Measurements from ENCODE around the gene OR51Q1. TPM values are rescaled to one million over a fixed set of nuclear protein-coding genes. Genes with fewer than 3 reads are reported as not detected.

The OR51Q1 gene
- total RNA-seq, 1 donor from 2014 or later, result not detected

DNA sequence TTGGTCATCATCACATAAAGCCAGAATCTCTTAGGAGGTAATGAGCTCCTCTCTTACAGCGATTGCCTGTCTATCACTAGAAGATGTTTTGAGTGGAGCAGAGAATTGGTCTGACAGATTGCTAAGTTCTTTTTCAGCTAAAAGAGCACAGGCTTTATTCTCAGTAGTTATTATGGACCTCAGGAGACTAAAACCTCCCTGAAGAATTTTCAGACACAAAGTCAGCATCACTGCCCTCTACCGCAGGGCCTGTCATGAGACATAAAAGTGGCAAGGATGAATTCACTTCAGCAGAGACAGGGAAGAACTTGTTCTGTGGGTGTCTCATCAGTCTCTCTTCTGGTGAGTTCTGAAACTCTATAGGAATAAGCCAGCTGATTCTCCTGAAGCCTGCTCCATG lies 27.1 kb downstream of the OR51Q1 start, which contains the start of gene OR51I2:
Gene OR51I2 (plus strand): TSS at position 301 of the 400 bp plus-strand sequence. CDS start 4,166 bp downstream, outside the sequence.
- Histone ChIP-seq H3K4me3 (ENCODE audit: low read depth, low read length) (no peak within 1 kb of the TSS), H3K27me3 (ENCODE audit: control insufficient read depth, insufficient read depth, low read length) (no peaks in the 10 kb centered on the region), H3K36me3 (ENCODE audit: control insufficient read depth, insufficient read depth, low read length) (no peaks in the 10 kb centered on the region)
- TF ChIP-seq, protein P1, sequence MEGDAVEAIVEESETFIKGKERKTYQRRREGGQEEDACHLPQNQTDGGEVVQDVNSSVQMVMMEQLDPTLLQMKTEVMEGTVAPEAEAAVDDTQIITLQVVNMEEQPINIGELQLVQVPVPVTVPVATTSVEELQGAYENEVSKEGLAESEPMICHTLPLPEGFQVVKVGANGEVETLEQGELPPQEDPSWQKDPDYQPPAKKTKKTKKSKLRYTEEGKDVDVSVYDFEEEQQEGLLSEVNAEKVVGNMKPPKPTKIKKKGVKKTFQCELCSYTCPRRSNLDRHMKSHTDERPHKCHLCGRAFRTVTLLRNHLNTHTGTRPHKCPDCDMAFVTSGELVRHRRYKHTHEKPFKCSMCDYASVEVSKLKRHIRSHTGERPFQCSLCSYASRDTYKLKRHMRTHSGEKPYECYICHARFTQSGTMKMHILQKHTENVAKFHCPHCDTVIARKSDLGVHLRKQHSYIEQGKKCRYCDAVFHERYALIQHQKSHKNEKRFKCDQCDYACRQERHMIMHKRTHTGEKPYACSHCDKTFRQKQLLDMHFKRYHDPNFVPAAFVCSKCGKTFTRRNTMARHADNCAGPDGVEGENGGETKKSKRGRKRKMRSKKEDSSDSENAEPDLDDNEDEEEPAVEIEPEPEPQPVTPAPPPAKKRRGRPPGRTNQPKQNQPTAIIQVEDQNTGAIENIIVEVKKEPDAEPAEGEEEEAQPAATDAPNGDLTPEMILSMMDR (IDR thresholded peaks at IDR 0.05; ENCODE audit: insufficient read depth, low read length, poor library complexity, severe bottlenecking), result no peak
- no peak for DNase-seq (ENCODE audit: low read depth)

DNA sequence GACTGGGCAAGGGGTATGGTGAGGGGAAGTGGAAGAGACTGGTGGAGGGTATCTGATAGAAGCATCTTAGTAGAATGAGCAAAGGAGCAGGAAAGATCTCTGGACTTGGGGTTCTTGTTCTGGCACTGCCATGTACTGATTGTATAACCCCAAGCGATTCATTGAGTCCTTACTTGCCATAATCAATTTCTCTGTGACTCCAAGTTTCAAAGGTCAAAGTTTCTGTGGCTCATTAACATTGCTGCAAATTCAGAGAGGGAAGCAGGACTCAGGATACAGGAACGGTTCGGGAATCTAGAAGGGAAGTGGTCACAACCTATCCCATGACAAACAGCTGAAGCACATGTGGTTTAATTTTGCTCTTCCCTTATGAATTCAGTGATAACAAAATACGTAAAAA lies 27.5 kb downstream of the OR51Q1 start:
- H3K4me3 ChIP-seq (ENCODE audit: low read depth, low read length), result no peak overlapping the region
- TF ChIP-seq, protein P1 (IDR thresholded peaks at IDR 0.05; ENCODE audit: insufficient read depth, low read length, poor library complexity, severe bottlenecking), result no peak
- no peak for DNase-seq (ENCODE audit: low read depth)
- H3K27me3 ChIP-seq (ENCODE audit: control insufficient read depth, insufficient read depth, low read length), result no peaks in the 10 kb centered on the region
- H3K36me3 ChIP-seq (ENCODE audit: control insufficient read depth, insufficient read depth, low read length), result no peaks in the 10 kb centered on the region

DNA sequence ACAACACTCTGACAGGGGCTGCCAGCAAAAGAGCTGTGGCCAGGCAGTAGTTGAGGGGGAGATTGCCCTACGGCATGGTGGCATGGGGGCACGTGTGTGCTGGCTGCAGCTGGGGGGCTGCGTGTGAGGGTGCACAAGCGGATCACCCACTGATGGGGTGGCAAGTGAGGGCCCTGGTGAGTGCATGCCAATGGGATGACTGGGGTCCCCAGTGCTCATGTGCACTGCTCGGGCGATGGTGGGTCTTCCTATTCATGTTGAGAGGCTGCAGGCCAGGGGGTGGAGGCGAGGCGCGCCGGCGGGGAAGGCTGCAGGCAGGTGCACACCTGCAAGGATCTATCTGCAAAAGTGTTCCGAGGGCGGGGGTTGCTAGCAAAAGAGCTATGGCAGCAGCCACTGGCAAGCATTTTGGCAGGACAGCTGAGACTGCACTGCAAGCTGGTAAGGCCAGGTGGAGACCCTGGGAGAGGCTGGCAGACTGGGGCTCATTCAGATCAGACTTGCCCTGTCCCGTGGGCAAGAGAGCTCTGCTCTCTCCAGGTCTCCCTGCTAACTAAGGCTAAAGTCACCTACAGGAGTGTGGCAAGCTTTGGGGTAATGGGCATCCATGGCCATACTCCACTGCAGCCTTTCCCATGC lies 39.2 kb downstream of the OR51Q1 start:
- TF ChIP-seq, protein P1 (IDR thresholded peaks at IDR 0.05; ENCODE audit: insufficient read depth, low read length, poor library complexity, severe bottlenecking), result no peak
- Histone ChIP-seq H3K36me3 (ENCODE audit: control insufficient read depth, insufficient read depth, low read length) (no peaks in the 10 kb centered on the region), H3K4me3 (ENCODE audit: low read depth, low read length) (no peak overlapping the region), H3K27me3 (ENCODE audit: control insufficient read depth, insufficient read depth, low read length) (no peaks in the 10 kb centered on the region)
- no peak for DNase-seq (ENCODE audit: low read depth)

DNA sequence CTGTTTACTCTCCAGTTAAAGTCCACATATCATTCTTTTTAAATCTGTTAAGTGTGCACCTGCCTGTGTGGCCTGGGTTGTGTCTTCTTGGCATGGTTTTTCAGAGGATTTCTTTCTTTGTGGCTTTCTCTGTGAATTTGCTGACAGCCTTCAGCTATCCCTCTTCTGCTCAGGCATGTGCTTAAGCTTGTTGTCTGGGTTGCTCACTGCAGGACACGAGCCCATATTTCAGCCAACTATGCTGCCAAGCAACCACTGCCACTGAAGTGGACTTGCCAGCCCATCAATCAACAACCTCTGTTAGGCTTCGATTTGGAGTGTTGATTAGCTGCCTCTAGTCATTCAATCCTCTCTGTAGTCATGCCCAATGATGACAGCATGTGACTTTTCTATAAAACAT lies 45.6 kb downstream of the OR51Q1 start:
- Histone ChIP-seq H3K27me3 (ENCODE audit: control insufficient read depth, insufficient read depth, low read length) (no peaks in the 10 kb centered on the region), H3K4me3 (ENCODE audit: low read depth, low read length) (no peak overlapping the region), H3K36me3 (ENCODE audit: control insufficient read depth, insufficient read depth, low read length) (no peaks in the 10 kb centered on the region)
- TF ChIP-seq, protein P1 (IDR thresholded peaks at IDR 0.05; ENCODE audit: insufficient read depth, low read length, poor library complexity, severe bottlenecking), result no peak
- DNase-seq (ENCODE audit: low read depth), result no peak

Other genes with a start within 250 kb of the OR51Q1 start
- not detected in 2 replicates for gene OR51V1, start 221.4 kb upstream of the OR51Q1 start, total RNA-seq
- gene HBB, start 195.0 kb upstream of the OR51Q1 start, total RNA-seq, result not detected in 2 replicates
- not detected in 2 replicates for gene HBD, start 187.6 kb upstream of the OR51Q1 start, total RNA-seq
- not detected in 2 replicates for gene HBG1, start 172.3 kb upstream of the OR51Q1 start, total RNA-seq
- not detected in 2 replicates for gene HBG2, start 167.3 kb upstream of the OR51Q1 start, total RNA-seq
- not detected in 2 replicates for gene HBE1, start 152.2 kb upstream of the OR51Q1 start, total RNA-seq
- gene OR51B4, start 120.2 kb upstream of the OR51Q1 start, total RNA-seq, result not detected in 2 replicates
- gene OR51B2, start 97.8 kb upstream of the OR51Q1 start, total RNA-seq, result not detected in 2 replicates
- gene OR51B5, start 78.6 kb upstream of the OR51Q1 start, total RNA-seq, result not detected in 2 replicates
- gene OR51B6, start 70.6 kb upstream of the OR51Q1 start, total RNA-seq, result not detected in 2 replicates
- gene OR51M1, start 38.3 kb upstream of the OR51Q1 start, total RNA-seq, result not detected in 2 replicates
- gene OR51I1, start 19.4 kb downstream of the OR51Q1 start, total RNA-seq, result not detected in 2 replicates
- not detected in 2 replicates for gene OR51I2, start 27.2 kb downstream of the OR51Q1 start, total RNA-seq
- gene OR52D1, start 66.6 kb downstream of the OR51Q1 start, total RNA-seq, result not detected in 2 replicates
- not detected in 2 replicates for gene UBQLN3, start 87.8 kb downstream of the OR51Q1 start, total RNA-seq
- gene UBQLNL, start 94.6 kb downstream of the OR51Q1 start, total RNA-seq, result 0.21 TPM in 1 of 2 replicates, not detected in the other
- 0.75 TPM in 1 of 2 replicates, not detected in the other for gene OR52H1, start 126.4 kb downstream of the OR51Q1 start, total RNA-seq
- not detected in 2 replicates for gene OR52B6, start 158.8 kb downstream of the OR51Q1 start, total RNA-seq
- gene TRIM6, start 174.5 kb downstream of the OR51Q1 start, total RNA-seq, result 3.4 and 4.9 TPM in 2 replicates
- gene TRIM34, start 202.9 kb downstream of the OR51Q1 start, total RNA-seq, result 4.5 and 4.9 TPM in 2 replicates